H9 (cell line): ENCODE results near the gene PKP1. TPM values are rescaled to one million over a fixed set of nuclear protein-coding genes. Genes with fewer than 3 reads are reported as not detected.
"Not testable (repeated sequence)": the region's sequence is repeated elsewhere in the genome, so short reads cannot be mapped to it uniquely, and the experiment has no call there.

Experiments used
- DNase-seq: peaks from one replicate; pipeline ENCODE4 v3.0.0-alpha.2; 2017
- H2AFZ ChIP-seq: one replicate; pipeline ENCODE4 v1.6.1; 2013; ENCODE audit warnings: mild to moderate bottlenecking, low read length, control low read depth, moderate library complexity
- H2AK5ac ChIP-seq: 2 replicates; pipeline ENCODE4 v1.6.1; 2013; ENCODE audit warnings: low read length, control low read depth, mixed read lengths; ENCODE audit not compliant: insufficient read length
- H2BK120ac ChIP-seq: one replicate; pipeline ENCODE4 v1.6.1; 2013; ENCODE audit warnings: low read depth, mild to moderate bottlenecking, low read length, control low read depth, inconsistent platforms; ENCODE audit not compliant: poor library complexity, severe bottlenecking
- H2BK12ac ChIP-seq: 2 replicates; pipeline ENCODE4 v1.6.1; 2013; ENCODE audit warnings: low read length, control low read depth, mixed read lengths, low read depth; ENCODE audit not compliant: insufficient read length
- H2BK15ac ChIP-seq: 2 replicates; pipeline ENCODE4 v1.6.1; 2013; ENCODE audit warnings: low read depth, low read length, control low read depth
- H2BK20ac ChIP-seq: one replicate; pipeline ENCODE4 v1.6.1; 2013; ENCODE audit warnings: low read depth, mild to moderate bottlenecking, low read length, control low read depth, inconsistent platforms; ENCODE audit not compliant: poor library complexity, severe bottlenecking
- H2BK5ac ChIP-seq: 2 replicates; pipeline ENCODE4 v1.6.1; 2013; ENCODE audit warnings: low read length, control low read depth, mixed read lengths; ENCODE audit not compliant: insufficient read length
- H3K14ac ChIP-seq: 2 replicates; pipeline ENCODE4 v1.6.1; 2013; ENCODE audit warnings: low read length, control low read depth; ENCODE audit not compliant: insufficient read depth
- H3K18ac ChIP-seq: 2 replicates; pipeline ENCODE4 v1.6.1; 2013; ENCODE audit warnings: low read depth, mild to moderate bottlenecking, mixed read lengths, low read length, control low read depth; ENCODE audit not compliant: insufficient read length
- H3K23ac ChIP-seq: 2 replicates; pipeline ENCODE4 v1.6.1; 2013; ENCODE audit warnings: low read length, control low read depth, mixed read lengths, low read depth; ENCODE audit not compliant: insufficient read length
- H3K23me2 ChIP-seq: 2 replicates; pipeline ENCODE4 v1.6.1; 2013; ENCODE audit warnings: low read depth, mild to moderate bottlenecking, mixed read lengths, low read length, control low read depth; ENCODE audit not compliant: insufficient read length, poor library complexity, severe bottlenecking
- H3K27ac ChIP-seq: 2 replicates; pipeline ENCODE4 v1.5.1; 2013; ENCODE audit warnings: low read length, control low read depth, mixed read lengths, low read depth; ENCODE audit not compliant: insufficient read length
- H3K27me3 ChIP-seq: 2 replicates; pipeline ENCODE4 v1.6.1; 2013; ENCODE audit warnings: low read length, control low read depth, inconsistent platforms; ENCODE audit not compliant: insufficient read depth
- H3K4ac ChIP-seq: 2 replicates; pipeline ENCODE4 v1.6.1; 2013; ENCODE audit warnings: low read depth, mild to moderate bottlenecking, control low read depth, inconsistent platforms, low read length, moderate library complexity
- H3K4me1 ChIP-seq: 2 replicates; pipeline ENCODE4 v1.6.1; 2013; ENCODE audit warnings: low read length, control low read depth, inconsistent platforms; ENCODE audit not compliant: insufficient read depth
- H3K4me2 ChIP-seq: 2 replicates; pipeline ENCODE4 v1.6.1; 2013; ENCODE audit warnings: low read length, control low read depth, mixed read lengths; ENCODE audit not compliant: insufficient read length, insufficient read depth
- H3K56ac ChIP-seq: 2 replicates; pipeline ENCODE4 v1.6.1; 2013; ENCODE audit warnings: low read depth, mild to moderate bottlenecking, mixed read lengths, low read length, control low read depth; ENCODE audit not compliant: insufficient read length
- H3K79me1 ChIP-seq: 2 replicates; pipeline ENCODE4 v1.6.1; 2013; ENCODE audit warnings: low read depth, mild to moderate bottlenecking, moderate library complexity, low read length, control low read depth, inconsistent platforms; ENCODE audit not compliant: insufficient read depth, poor library complexity, severe bottlenecking
- H3K79me2 ChIP-seq: 2 replicates; pipeline ENCODE4 v1.6.1; 2013; ENCODE audit warnings: low read length, control low read depth, inconsistent platforms; ENCODE audit not compliant: insufficient read depth
- H3K9ac ChIP-seq: 2 replicates; pipeline ENCODE4 v1.6.1; 2013; ENCODE audit warnings: low read length, control low read depth, mixed read lengths; ENCODE audit not compliant: insufficient read length; ENCODE audit errors: extremely low read depth
- H3K9me3 ChIP-seq: one replicate; pipeline ENCODE4 v1.6.1; 2013; ENCODE audit warnings: low read depth, low read length, inconsistent platforms; ENCODE audit not compliant: control insufficient read depth
- H3T11ph ChIP-seq: one replicate; pipeline ENCODE4 v1.6.1; 2013; ENCODE audit warnings: mild to moderate bottlenecking, low read length, control low read depth, inconsistent platforms
- H4K20me1 ChIP-seq: one replicate; pipeline ENCODE4 v1.6.1; 2013; ENCODE audit not compliant: control insufficient read depth, insufficient read length, insufficient read depth
- H4K5ac ChIP-seq: 2 replicates; pipeline ENCODE4 v1.6.1; 2013; ENCODE audit warnings: low read depth, mild to moderate bottlenecking, mixed read lengths, low read length, control low read depth; ENCODE audit not compliant: insufficient read length
- H4K8ac ChIP-seq: replicated peaks from 2 replicates; pipeline ENCODE4 v1.6.1; 2013; ENCODE audit warnings: low read length, control low read depth, mixed read lengths, low read depth; ENCODE audit not compliant: insufficient read length
- H4K91ac ChIP-seq: 2 replicates; pipeline ENCODE4 v1.6.1; 2013; ENCODE audit warnings: low read depth, mild to moderate bottlenecking, moderate library complexity, mixed read lengths, low read length, control low read depth; ENCODE audit not compliant: insufficient read length
- H3K27ac Mint-ChIP-seq, 3 experiments: 2 replicates in 2 of 3; 3 replicates in 1 of 3; pipeline ENCODE4 v1.8.0; 2020 to 2021; ENCODE audit warnings: mixed read lengths in 3 of 3, mild to moderate bottlenecking in 1 of 3, moderate library complexity in 1 of 3
- H3K27me3 Mint-ChIP-seq: 2 replicates; pipeline ENCODE4 v1.8.0; 2021; ENCODE audit warnings: low read depth, mild to moderate bottlenecking, moderate library complexity, mixed read lengths
- H3K36me3 Mint-ChIP-seq, 3 experiments: 2 replicates in 2 of 3; 3 replicates in 1 of 3; pipeline ENCODE4 v1.8.0; 2020 to 2021; ENCODE audit warnings: low read depth in 3 of 3, mixed read lengths in 3 of 3; ENCODE audit not compliant: insufficient read depth in 1 of 3
- H3K4me1 Mint-ChIP-seq, 2 experiments: 2 replicates each; pipeline ENCODE4 v1.8.0; 2020; ENCODE audit warnings: mixed read lengths in 2 of 2
- H3K4me3 Mint-ChIP-seq, 2 experiments: 2 replicates in 1 of 2; 3 replicates in 1 of 2; pipeline ENCODE4 v1.8.0; 2020 to 2021; ENCODE audit warnings: mild to moderate bottlenecking in 2 of 2, mixed read lengths in 2 of 2, moderate library complexity in 1 of 2
- H3K9me3 Mint-ChIP-seq, 2 experiments: 2 replicates in 1 of 2; 3 replicates in 1 of 2; pipeline ENCODE4 v1.8.0; 2020; ENCODE audit warnings: mild to moderate bottlenecking in 2 of 2, mixed read lengths in 2 of 2, moderate library complexity in 1 of 2
- WGBS: extraction: QIAGEN DNeasy Blood & Tissue Kit; methylation state at CpG from one replicate; pipeline ENCODE4 v1.1.7; 2013; ENCODE audit warnings: missing lambda C conversion rate, low lambda C conversion rate, mixed read lengths; ENCODE audit not compliant: insufficient read length; ENCODE audit errors: extremely low coverage; 5-methylcytosine and 5-hydroxymethylcytosine counted together
- long read RNA-seq: library from polyadenylated mRNA; unstranded; transcript quantifications from one replicate; pipeline ENCODE4 v2.0.0, GENCODE V29; 2020
- total RNA-seq: library from RNA; stranded (reverse); gene quantifications from 2 replicates; pipeline ENCODE4 v1.2.1, GENCODE V29; 2021
- TF ChIP-seq, protein P1 (sequence below): fragments of 200-600 bp; sonication (generic); conservative IDR thresholded peaks from 3 replicates; pipeline ENCODE4 v1.8.0; 2021; ENCODE audit warnings: antibody characterized with exemption, mild to moderate bottlenecking

Gene PKP1, protein sequence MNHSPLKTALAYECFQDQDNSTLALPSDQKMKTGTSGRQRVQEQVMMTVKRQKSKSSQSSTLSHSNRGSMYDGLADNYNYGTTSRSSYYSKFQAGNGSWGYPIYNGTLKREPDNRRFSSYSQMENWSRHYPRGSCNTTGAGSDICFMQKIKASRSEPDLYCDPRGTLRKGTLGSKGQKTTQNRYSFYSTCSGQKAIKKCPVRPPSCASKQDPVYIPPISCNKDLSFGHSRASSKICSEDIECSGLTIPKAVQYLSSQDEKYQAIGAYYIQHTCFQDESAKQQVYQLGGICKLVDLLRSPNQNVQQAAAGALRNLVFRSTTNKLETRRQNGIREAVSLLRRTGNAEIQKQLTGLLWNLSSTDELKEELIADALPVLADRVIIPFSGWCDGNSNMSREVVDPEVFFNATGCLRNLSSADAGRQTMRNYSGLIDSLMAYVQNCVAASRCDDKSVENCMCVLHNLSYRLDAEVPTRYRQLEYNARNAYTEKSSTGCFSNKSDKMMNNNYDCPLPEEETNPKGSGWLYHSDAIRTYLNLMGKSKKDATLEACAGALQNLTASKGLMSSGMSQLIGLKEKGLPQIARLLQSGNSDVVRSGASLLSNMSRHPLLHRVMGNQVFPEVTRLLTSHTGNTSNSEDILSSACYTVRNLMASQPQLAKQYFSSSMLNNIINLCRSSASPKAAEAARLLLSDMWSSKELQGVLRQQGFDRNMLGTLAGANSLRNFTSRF
- 0.09 and 0.13 TPM in 2 replicates for total RNA-seq
- long read RNA-seq, result 0 reads

- Mint-ChIP-seq H3K9me3 (no peaks in the 10 kb centered on the region), H3K4me3 (peak within 1 kb of the TSS in 1 of 2 experiments; percentile 46; a peak in 2 of 5 replicates), H3K4me1 (peaks cover 27 to 34% of the 10 kb centered on the region in 2 experiments), H3K27ac (no peak within 1 kb of the TSS), H3K36me3 (no peaks in the 10 kb centered on the region), H3K27me3 (peaks cover 51% of the 10 kb centered on the region)
- H2BK120ac ChIP-seq, result no peak within 1 kb of the TSS
- DNase-seq, result peak; percentile 69
- H3K79me1 ChIP-seq, result no peaks in the 10 kb centered on the region
- no peaks in the 10 kb centered on the region; the same call in 1 of the 2 replicates for H3K27me3 ChIP-seq
- TF ChIP-seq, protein P1, sequence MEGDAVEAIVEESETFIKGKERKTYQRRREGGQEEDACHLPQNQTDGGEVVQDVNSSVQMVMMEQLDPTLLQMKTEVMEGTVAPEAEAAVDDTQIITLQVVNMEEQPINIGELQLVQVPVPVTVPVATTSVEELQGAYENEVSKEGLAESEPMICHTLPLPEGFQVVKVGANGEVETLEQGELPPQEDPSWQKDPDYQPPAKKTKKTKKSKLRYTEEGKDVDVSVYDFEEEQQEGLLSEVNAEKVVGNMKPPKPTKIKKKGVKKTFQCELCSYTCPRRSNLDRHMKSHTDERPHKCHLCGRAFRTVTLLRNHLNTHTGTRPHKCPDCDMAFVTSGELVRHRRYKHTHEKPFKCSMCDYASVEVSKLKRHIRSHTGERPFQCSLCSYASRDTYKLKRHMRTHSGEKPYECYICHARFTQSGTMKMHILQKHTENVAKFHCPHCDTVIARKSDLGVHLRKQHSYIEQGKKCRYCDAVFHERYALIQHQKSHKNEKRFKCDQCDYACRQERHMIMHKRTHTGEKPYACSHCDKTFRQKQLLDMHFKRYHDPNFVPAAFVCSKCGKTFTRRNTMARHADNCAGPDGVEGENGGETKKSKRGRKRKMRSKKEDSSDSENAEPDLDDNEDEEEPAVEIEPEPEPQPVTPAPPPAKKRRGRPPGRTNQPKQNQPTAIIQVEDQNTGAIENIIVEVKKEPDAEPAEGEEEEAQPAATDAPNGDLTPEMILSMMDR, result no peak
- no peak within 1 kb of the TSS for H3K23ac ChIP-seq
- no peaks in the 10 kb centered on the region for H4K20me1 ChIP-seq
- no peak within 1 kb of the TSS for H2AFZ ChIP-seq
- H3K9ac ChIP-seq, result no peak within 1 kb of the TSS
- no peak within 1 kb of the TSS; the same call in 1 of the 2 replicates for H3K14ac ChIP-seq
- H3K23me2 ChIP-seq, result no peaks in the 10 kb centered on the region
- no peak within 1 kb of the TSS for H2BK5ac ChIP-seq
- H2BK20ac ChIP-seq, result no peak within 1 kb of the TSS
- no peak within 1 kb of the TSS for H4K91ac ChIP-seq
- no CpG with 5 or more reads among the region's 55 CpGs for WGBS
- H3K4me2 ChIP-seq, result no peak within 1 kb of the TSS
- H2AK5ac ChIP-seq, result no peak within 1 kb of the TSS
- H4K5ac ChIP-seq, result no peak within 1 kb of the TSS
- no peak within 1 kb of the TSS for H2BK12ac ChIP-seq
- H3K4me1 ChIP-seq, result no peaks in the 10 kb centered on the region
- H3K18ac ChIP-seq, result no peak within 1 kb of the TSS
- H3K9me3 ChIP-seq, result no peaks in the 10 kb centered on the region
- H3K79me2 ChIP-seq, result no peaks in the 10 kb centered on the region
- no peak within 1 kb of the TSS for H2BK15ac ChIP-seq
- no peak within 1 kb of the TSS for H3T11ph ChIP-seq
- H3K4ac ChIP-seq, result no peak within 1 kb of the TSS
- no peak within 1 kb of the TSS for H3K56ac ChIP-seq
- H3K27ac ChIP-seq, result no peak within 1 kb of the TSS
- H4K8ac ChIP-seq, result no peak within 1 kb of the TSS
Observed at GRCh38 chr1:201282931-201283829, at the start of gene PKP1. Gene PKP1, plus strand, starts transcription at chr1:201283506. Its CDS starts 197 bp downstream, at chr1:201283703.

- H3K79me1 ChIP-seq, H4K8ac ChIP-seq, H3K18ac ChIP-seq: not testable (repeated sequence)
Observed at GRCh38 chr1:201239646-201240045, 43.7 kb upstream of the PKP1 start.

More at GRCh38 chr1:201239646-201240045, 43.7 kb upstream of the PKP1 start:
- not testable (repeated sequence) for H3K27ac Mint-ChIP-seq, H3K4me1 ChIP-seq, H4K20me1 ChIP-seq, H3K9ac ChIP-seq, DNase-seq, H2BK120ac ChIP-seq, H2AK5ac ChIP-seq, H3K56ac ChIP-seq, H3K27me3 ChIP-seq, H4K5ac ChIP-seq, H3K27ac ChIP-seq, H3K4me2 ChIP-seq, H3K4me1 Mint-ChIP-seq, H3T11ph ChIP-seq, H3K9me3 ChIP-seq, H4K91ac ChIP-seq, H3K79me2 ChIP-seq, H3K4me3 Mint-ChIP-seq, H3K4ac ChIP-seq, H2BK5ac ChIP-seq, H2BK20ac ChIP-seq, H3K14ac ChIP-seq, H2BK15ac ChIP-seq, H2BK12ac ChIP-seq, H3K23me2 ChIP-seq, H2AFZ ChIP-seq, H3K23ac ChIP-seq
- Mint-ChIP-seq H3K27me3 (peaks cover 16% of the 10 kb centered on the region), H3K36me3 (peaks cover 3 to 13% (median 7%) of the 10 kb centered on the region in 3 experiments; a peak in 5 of 7 replicates), H3K9me3 (peaks cover 20 to 23% of the 10 kb centered on the region in 2 experiments)
- no CpG with 5 or more reads among the region's 11 CpGs for WGBS
